Vagina (tissue), 2 donors: ENCODE results near the gene ZNF384.
A peak's percentile ranks its signal among the peaks of the same experiment; 100 is the strongest.

Experiments
- CTCF ChIP-seq, 3 experiments: fragments of 450-650 bp in 2 of 3; fragments of 200-600 bp in 1 of 3; sonication (generic) in 1 of 3; IDR thresholded peaks; one replicate each; pipeline ENCODE4 v1.5.1; 2017 to 2019; ENCODE audit warnings: antibody characterized with exemption in 3 of 3, mild to moderate bottlenecking in 2 of 3, moderate library complexity in 2 of 3
- POLR2A ChIP-seq, 2 donors: fragments of 450-650 bp; IDR thresholded peaks; one replicate each; pipeline ENCODE4 v1.6.1; 2017; ENCODE audit warnings: antibody characterized with exemption in 2 of 2, mild to moderate bottlenecking in 2 of 2, moderate library complexity in 2 of 2

GRCh38 chr12:6620137-6620884, 68.9 kb downstream of the ZNF384 start:
- TF ChIP-seq CTCF (IDR thresholded peaks at IDR 0.05) (peak in 1 of 3 experiments; percentile 21), POLR2A (IDR thresholded peaks at IDR 0.05) (no peak)
